ENCODE results near the gene SDHAF2.

SDHAF2 gene

GRCh38 chr11:61439615-61440014 lies 9.7 kb downstream of the SDHAF2 start:
- Histone ChIP-seq H3K9me3 (replicated peaks; ENCODE audit: insufficient read depth, low read length) (no peaks in the 10 kb centered on the region), H2AFZ (ENCODE audit: low read length) (no peak overlapping the region), H4K20me1 (ENCODE audit: insufficient read depth, low read length) (peaks cover 6% of the 10 kb centered on the region; the same call in 1 of the 2 replicates), H3K4me3 (ENCODE audit: low read length) (no peak overlapping the region), H3K36me3 (replicated peaks; ENCODE audit: insufficient read depth, low read length) (peaks cover 8% of the 10 kb centered on the region), H3K27me3 (replicated peaks; ENCODE audit: insufficient read depth, low read length) (no peaks in the 10 kb centered on the region), H3K9me2 (replicated peaks; ENCODE audit: insufficient read depth, low read length) (no peaks in the 10 kb centered on the region), H3K79me2 (ENCODE audit: low read length) (peaks cover 74% of the 10 kb centered on the region), H3K4me2 (ENCODE audit: low read depth, low read length) (no peak overlapping the region), H3K27ac (ENCODE audit: low read length) (no peak overlapping the region), H3K4me1 (ENCODE audit: low read length) (no peaks in the 10 kb centered on the region), H3F3A (ENCODE audit: insufficient read depth, low read length) (peaks cover under 1% of the 10 kb centered on the region; the same call in 1 of the 2 replicates), H3K9ac (ENCODE audit: low read length) (no peak overlapping the region)
- TF ChIP-seq CTCF (IDR thresholded peaks at IDR 0.05; ENCODE audit: low read length) (no peak), EZH2phosphoT487 (IDR thresholded peaks at IDR 0.05; ENCODE audit: low read length) (no peak), EZH2 (optimal IDR thresholded peaks at IDR 0.05; ENCODE audit: low read depth, low read length) (no peak)
- no peak for DNase-seq

DNA sequence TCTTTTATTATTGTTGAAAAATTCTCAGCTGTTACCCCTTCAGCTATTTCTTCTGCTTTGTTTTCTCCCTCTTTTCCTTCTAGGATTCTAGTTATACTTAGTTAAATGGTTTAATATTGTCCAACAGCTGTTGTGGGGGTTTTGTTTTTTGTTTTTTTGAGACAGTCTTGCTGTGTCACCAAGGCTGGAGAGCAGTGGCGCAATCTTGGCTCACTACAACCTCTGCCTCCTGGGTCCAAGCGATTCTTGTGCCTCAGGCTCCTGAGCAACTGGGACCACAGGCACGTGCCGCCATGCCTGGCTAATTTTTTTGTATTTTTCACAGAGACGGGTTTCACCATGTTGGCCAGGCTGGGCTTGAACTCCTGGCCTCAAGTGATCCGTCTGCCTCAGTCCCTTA lies 12.7 kb downstream of the SDHAF2 start:
- Histone ChIP-seq H3K4me1 (ENCODE audit: low read length) (peaks cover 8% of the 10 kb centered on the region), H3K4me2 (ENCODE audit: low read depth, low read length) (no peak overlapping the region), H3K9me2 (replicated peaks; ENCODE audit: insufficient read depth, low read length) (no peaks in the 10 kb centered on the region), H2AFZ (ENCODE audit: low read length) (no peak overlapping the region), H3F3A (ENCODE audit: insufficient read depth, low read length) (peaks cover 12% of the 10 kb centered on the region), H3K9me3 (replicated peaks; ENCODE audit: insufficient read depth, low read length) (no peaks in the 10 kb centered on the region), H3K9ac (ENCODE audit: low read length) (no peak overlapping the region), H3K36me3 (replicated peaks; ENCODE audit: insufficient read depth, low read length) (peaks cover 8% of the 10 kb centered on the region; the same call in 1 of the 2 replicates), H3K27ac (ENCODE audit: low read length) (no peak overlapping the region), H4K20me1 (ENCODE audit: insufficient read depth, low read length) (no peaks in the 10 kb centered on the region), H3K4me3 (ENCODE audit: low read length) (no peak overlapping the region), H3K27me3 (replicated peaks; ENCODE audit: insufficient read depth, low read length) (no peaks in the 10 kb centered on the region), H3K79me2 (ENCODE audit: low read length) (peaks cover 57% of the 10 kb centered on the region)
- no peak for DNase-seq
- TF ChIP-seq EZH2phosphoT487 (IDR thresholded peaks at IDR 0.05; ENCODE audit: low read length) = no peak
- no peak for TF ChIP-seq EZH2 (optimal IDR thresholded peaks at IDR 0.05; ENCODE audit: low read depth, low read length)
- TF ChIP-seq CTCF (IDR thresholded peaks at IDR 0.05; ENCODE audit: low read length) = no peak

DNA sequence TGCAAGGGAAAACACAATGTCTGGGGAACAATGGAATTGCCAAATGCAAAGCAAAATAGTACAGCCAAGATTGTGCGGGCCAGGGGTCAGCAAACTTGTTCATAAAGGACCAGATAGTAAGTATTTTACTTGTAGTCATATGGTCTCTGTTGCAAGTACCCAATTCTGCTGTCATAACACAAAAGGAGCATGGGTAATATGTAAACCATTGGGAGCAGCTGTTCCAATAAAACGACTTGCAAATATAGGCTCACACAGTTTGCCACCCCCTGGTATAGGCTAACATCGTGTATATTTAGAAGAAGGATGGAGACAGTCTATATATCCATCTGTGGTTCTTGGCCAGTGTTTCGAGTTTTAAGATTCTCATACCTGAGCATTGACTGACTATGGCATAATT lies 15.6 kb downstream of the SDHAF2 start:
- no peak for TF ChIP-seq EZH2phosphoT487 (IDR thresholded peaks at IDR 0.05; ENCODE audit: low read length)
- TF ChIP-seq EZH2 (optimal IDR thresholded peaks at IDR 0.05; ENCODE audit: low read depth, low read length) = no peak
- Histone ChIP-seq H2AFZ (ENCODE audit: low read length) (no peak overlapping the region), H3K9me3 (replicated peaks; ENCODE audit: insufficient read depth, low read length) (no peaks in the 10 kb centered on the region), H3K4me1 (ENCODE audit: low read length) (peaks cover 8% of the 10 kb centered on the region), H3K79me2 (ENCODE audit: low read length) (peaks cover 38% of the 10 kb centered on the region), H3K4me2 (ENCODE audit: low read depth, low read length) (no peak overlapping the region), H3K9ac (ENCODE audit: low read length) (no peak overlapping the region), H3K9me2 (replicated peaks; ENCODE audit: insufficient read depth, low read length) (no peaks in the 10 kb centered on the region), H4K20me1 (ENCODE audit: insufficient read depth, low read length) (no peaks in the 10 kb centered on the region), H3K4me3 (ENCODE audit: low read length) (no peak overlapping the region), H3F3A (ENCODE audit: insufficient read depth, low read length) (peaks cover 12% of the 10 kb centered on the region), H3K27ac (ENCODE audit: low read length) (peak overlapping the region; percentile 17; the same call in 1 of the 2 replicates), H3K36me3 (replicated peaks; ENCODE audit: insufficient read depth, low read length) (peaks cover 4% of the 10 kb centered on the region; the same call in 1 of the 2 replicates), H3K27me3 (replicated peaks; ENCODE audit: insufficient read depth, low read length) (no peaks in the 10 kb centered on the region)
- DNase-seq = no peak

DNA sequence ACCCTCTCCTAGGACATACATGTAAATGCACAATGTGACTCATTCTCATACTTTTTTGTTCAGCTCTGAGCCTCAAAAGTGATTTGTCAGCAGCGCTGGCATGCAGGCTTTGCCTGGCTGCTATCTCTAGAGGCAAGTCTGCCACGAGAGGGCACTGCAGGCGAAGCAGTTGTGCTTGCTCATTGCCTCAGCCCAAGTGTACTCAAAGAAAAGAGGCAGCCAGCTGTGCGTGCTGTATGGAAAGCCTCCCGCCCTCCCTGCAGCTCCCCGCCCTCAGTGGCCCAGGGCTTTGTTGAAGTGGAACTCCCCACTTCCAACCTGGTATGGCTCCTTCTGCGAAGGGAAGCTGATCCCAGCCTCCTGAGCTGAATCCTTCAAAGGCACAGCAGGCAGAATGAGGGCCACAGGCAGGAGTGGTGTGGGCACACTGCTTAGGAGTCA lies 16.3 kb downstream of the SDHAF2 start:
- Histone ChIP-seq H3K79me2 (ENCODE audit: low read length) (peaks cover 38% of the 10 kb centered on the region), H3K9ac (ENCODE audit: low read length) (no peak overlapping the region), H2AFZ (ENCODE audit: low read length) (no peak overlapping the region), H3K36me3 (replicated peaks; ENCODE audit: insufficient read depth, low read length) (peaks cover 4% of the 10 kb centered on the region; the same call in 1 of the 2 replicates), H3K4me2 (ENCODE audit: low read depth, low read length) (no peak overlapping the region), H3K4me1 (ENCODE audit: low read length) (peaks cover 8% of the 10 kb centered on the region), H3K9me3 (replicated peaks; ENCODE audit: insufficient read depth, low read length) (no peaks in the 10 kb centered on the region), H3K27me3 (replicated peaks; ENCODE audit: insufficient read depth, low read length) (no peaks in the 10 kb centered on the region), H3K27ac (ENCODE audit: low read length) (peak overlapping the region; percentile 32; the same call in 1 of the 2 replicates), H4K20me1 (ENCODE audit: insufficient read depth, low read length) (no peaks in the 10 kb centered on the region), H3F3A (ENCODE audit: insufficient read depth, low read length) (peaks cover 12% of the 10 kb centered on the region), H3K4me3 (ENCODE audit: low read length) (no peak overlapping the region), H3K9me2 (replicated peaks; ENCODE audit: insufficient read depth, low read length) (no peaks in the 10 kb centered on the region)
- TF ChIP-seq CTCF (IDR thresholded peaks at IDR 0.05; ENCODE audit: low read length) = peak; percentile 90
- TF ChIP-seq EZH2 (optimal IDR thresholded peaks at IDR 0.05; ENCODE audit: low read depth, low read length) = no peak
- TF ChIP-seq EZH2phosphoT487 (IDR thresholded peaks at IDR 0.05; ENCODE audit: low read length) = no peak
- peak; percentile 93 for DNase-seq
